ENCODE measurements around the gene LTF. TPM values are rescaled to one million over a fixed set of nuclear protein-coding genes. Genes with fewer than 3 reads are reported as not detected.

The LTF gene
- total RNA-seq, 1 experiment from 2014 or later: not detected

- no peak for ATAC-seq
- no peaks in the 10 kb centered on the region for H3K36me3 ChIP-seq (ENCODE audit: control insufficient read depth in 1 of 2, insufficient read depth in 2 of 2, low read length in 2 of 2)
- CTCF ChIA-PET: interaction anchor here (0.8 to 3.0 kb wide), 2 partner anchors 65 to 69 kb away, joined by 3 to 16 read pairs; no protein-coding TSS in a partner anchor
- intact Hi-C loops (cut with micrococcal nuclease): no loop called here
- H2AFZ ChIP-seq (ENCODE audit: low read depth, low read length, poor library complexity, severe bottlenecking): no peak overlapping the region
- no peaks in the 10 kb centered on the region for H3K9me2 ChIP-seq (ENCODE audit: insufficient read depth)
- H3K4me3 ChIP-seq (replicated peaks in 1 of 2; ENCODE audit: low read depth in 1 of 2, low read length in 2 of 2): no peak overlapping the region
- H3K4me1 ChIP-seq (ENCODE audit: control insufficient read depth in 1 of 2, insufficient read depth in 2 of 2, low read length in 2 of 2): peaks cover 0 to 10% of the 10 kb centered on the region in 2 experiments; a peak in 1 of 4 replicates
- POLR2A ChIA-PET: no interaction called here
- BruUV-seq (replicated peaks): no TSS peak
- H3K9me3 ChIP-seq (ENCODE audit: control insufficient read depth in 1 of 2, insufficient read depth in 1 of 2, low read depth in 1 of 2, low read length in 2 of 2): no peaks in the 10 kb centered on the region
- no peak overlapping the region for H3K27ac ChIP-seq (ENCODE audit: low read depth, low read length)
- TF ChIP-seq FOSL1 (IDR thresholded peaks at IDR 0.05; ENCODE audit: low read depth): no peak
- TF ChIP-seq EGR1 (IDR thresholded peaks at IDR 0.05; ENCODE audit: low read depth): no peak
- no peak for TF ChIP-seq CBX3 (IDR thresholded peaks at IDR 0.05; ENCODE audit: low read depth)
- no peak for TF ChIP-seq SP1 (IDR thresholded peaks at IDR 0.05; ENCODE audit: low read depth)
- no peak for TF ChIP-seq TCF7L2 (IDR thresholded peaks at IDR 0.05; ENCODE audit: borderline replicate concordance, extremely low read depth, insufficient read depth, insufficient read length)
- no peak for TF ChIP-seq ZNF274 (IDR thresholded peaks at IDR 0.05; ENCODE audit: low read depth, low read length)
- TF ChIP-seq POLR2A (IDR thresholded peaks at IDR 0.05; ENCODE audit: borderline replicate concordance, extremely low read depth, insufficient read depth, insufficient read length): no peak
- TF ChIP-seq CTCF (IDR thresholded peaks at IDR 0.05 in 2 of 3, conservative IDR thresholded peaks at IDR 0.05 in 1 of 3; ENCODE audit: borderline replicate concordance in 1 of 3, insufficient read depth in 1 of 3, low read depth in 2 of 3, low read length in 2 of 3): no peak
- no peak for TF ChIP-seq ELF1 (IDR thresholded peaks at IDR 0.05; ENCODE audit: borderline replicate concordance, low read depth)
- TF ChIP-seq RAD21 (IDR thresholded peaks at IDR 0.05; ENCODE audit: low read depth): no peak
- no peak for TF ChIP-seq SIN3A (IDR thresholded peaks at IDR 0.05; ENCODE audit: low read depth)
- RAD21 ChIA-PET (ENCODE audit: low non-redundant PET in 1 of 2, low total read pairs in 2 of 2, uncharacterized antibody in 2 of 2, unreplicated experiment in 2 of 2): no interaction called here
- H4K20me1 ChIP-seq (ENCODE audit: insufficient read depth): no peaks in the 10 kb centered on the region
- H3K79me2 ChIP-seq (ENCODE audit: insufficient read depth, low read length): no peaks in the 10 kb centered on the region
- no peak overlapping the region for H3K9ac ChIP-seq (ENCODE audit: low read length)
- no peak overlapping the region for H3K4me2 ChIP-seq (ENCODE audit: low read length)
- no peak for DNase-seq (ENCODE audit: low read depth, low spot score)
- no peaks in the 10 kb centered on the region for H3K27me3 ChIP-seq (ENCODE audit: insufficient read depth, low read length)
Observed at GRCh38 chr3:46492890-46493547, 28.3 kb upstream of the LTF start.
